Measurements from ENCODE around the gene FOXL3.

FOXL3 gene

DNA sequence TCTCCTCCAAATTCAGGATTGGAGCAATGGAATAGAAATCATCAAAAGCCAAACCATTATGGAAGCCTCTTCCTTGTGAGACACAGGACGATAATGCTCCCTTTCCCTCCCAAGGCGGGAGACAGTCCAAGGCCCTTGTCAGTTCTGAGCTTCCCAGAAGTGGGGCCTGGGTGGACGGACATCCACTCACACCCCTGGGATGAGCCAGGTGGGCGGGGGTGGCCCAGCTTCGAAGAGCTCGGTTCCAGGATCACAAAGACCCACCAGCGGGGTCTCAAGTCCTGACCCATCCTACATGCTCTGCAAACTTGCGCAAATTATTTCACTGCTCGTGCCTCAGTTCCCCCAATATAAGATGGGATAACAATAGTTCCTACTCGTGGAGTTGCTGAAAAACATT lies 10.1 kb upstream of the FOXL3 start:
- H3K4me1 ChIP-seq (ENCODE audit: control insufficient read depth, low read length): no peaks in the 10 kb centered on the region
- no peak overlapping the region for H3K4me3 ChIP-seq (ENCODE audit: low read length)
- H3K4me2 ChIP-seq (ENCODE audit: low read length): no peak overlapping the region
- TF ChIP-seq, protein P1, sequence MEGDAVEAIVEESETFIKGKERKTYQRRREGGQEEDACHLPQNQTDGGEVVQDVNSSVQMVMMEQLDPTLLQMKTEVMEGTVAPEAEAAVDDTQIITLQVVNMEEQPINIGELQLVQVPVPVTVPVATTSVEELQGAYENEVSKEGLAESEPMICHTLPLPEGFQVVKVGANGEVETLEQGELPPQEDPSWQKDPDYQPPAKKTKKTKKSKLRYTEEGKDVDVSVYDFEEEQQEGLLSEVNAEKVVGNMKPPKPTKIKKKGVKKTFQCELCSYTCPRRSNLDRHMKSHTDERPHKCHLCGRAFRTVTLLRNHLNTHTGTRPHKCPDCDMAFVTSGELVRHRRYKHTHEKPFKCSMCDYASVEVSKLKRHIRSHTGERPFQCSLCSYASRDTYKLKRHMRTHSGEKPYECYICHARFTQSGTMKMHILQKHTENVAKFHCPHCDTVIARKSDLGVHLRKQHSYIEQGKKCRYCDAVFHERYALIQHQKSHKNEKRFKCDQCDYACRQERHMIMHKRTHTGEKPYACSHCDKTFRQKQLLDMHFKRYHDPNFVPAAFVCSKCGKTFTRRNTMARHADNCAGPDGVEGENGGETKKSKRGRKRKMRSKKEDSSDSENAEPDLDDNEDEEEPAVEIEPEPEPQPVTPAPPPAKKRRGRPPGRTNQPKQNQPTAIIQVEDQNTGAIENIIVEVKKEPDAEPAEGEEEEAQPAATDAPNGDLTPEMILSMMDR (IDR thresholded peaks at IDR 0.05; ENCODE audit: low read depth, low read length, poor library complexity, severe bottlenecking): no peak
- no peak for TF ChIP-seq EZH2phosphoT487 (IDR thresholded peaks at IDR 0.05; ENCODE audit: borderline replicate concordance, low read length)
- no peaks in the 10 kb centered on the region for H3K9me2 ChIP-seq (replicated peaks; ENCODE audit: control insufficient read depth, low read length)
- H3K36me3 ChIP-seq (ENCODE audit: control insufficient read depth, low read length): no peaks in the 10 kb centered on the region
- no peaks in the 10 kb centered on the region for H4K20me1 ChIP-seq (ENCODE audit: control insufficient read depth, insufficient read depth, low read depth, low read length)
- no peak overlapping the region for H3K27ac ChIP-seq (ENCODE audit: low read depth, low read length)
- H3K79me2 ChIP-seq (ENCODE audit: control insufficient read depth, low read length): no peaks in the 10 kb centered on the region
- no peaks in the 10 kb centered on the region for H3F3A ChIP-seq (ENCODE audit: control insufficient read depth, insufficient read depth)
- no peaks in the 10 kb centered on the region for H3K27me3 ChIP-seq (ENCODE audit: control insufficient read depth, low read length)
- H3K9me3 ChIP-seq (ENCODE audit: control insufficient read depth, insufficient read depth, low read length): peaks cover 41% of the 10 kb centered on the region

DNA sequence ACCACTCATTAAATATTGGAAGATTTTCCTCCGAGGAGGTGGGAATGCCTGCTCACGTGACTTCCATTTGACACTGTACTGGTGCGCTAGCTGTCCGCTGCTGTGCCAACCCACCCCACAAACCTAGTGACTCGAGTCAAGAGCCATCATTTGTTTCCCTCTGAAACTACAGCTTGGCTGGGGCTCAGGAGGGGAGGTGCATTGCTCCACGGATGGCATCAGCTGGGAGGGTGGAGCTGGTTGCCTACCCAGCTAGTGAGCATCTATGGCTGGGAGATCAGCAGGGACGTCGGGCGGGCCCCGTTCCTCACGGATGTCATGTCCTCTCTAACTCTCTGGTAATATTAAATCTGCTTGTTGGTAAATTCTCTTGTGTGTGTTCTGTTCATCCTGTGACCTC lies 9.5 kb upstream of the FOXL3 start:
- Histone ChIP-seq H3K4me2 (ENCODE audit: low read length) (no peak overlapping the region), H3K4me1 (ENCODE audit: control insufficient read depth, low read length) (no peaks in the 10 kb centered on the region), H3K9me3 (ENCODE audit: control insufficient read depth, insufficient read depth, low read length) (peaks cover 46% of the 10 kb centered on the region), H3F3A (ENCODE audit: control insufficient read depth, insufficient read depth) (no peaks in the 10 kb centered on the region), H3K9me2 (replicated peaks; ENCODE audit: control insufficient read depth, low read length) (no peaks in the 10 kb centered on the region), H4K20me1 (ENCODE audit: control insufficient read depth, insufficient read depth, low read depth, low read length) (no peaks in the 10 kb centered on the region), H3K36me3 (ENCODE audit: control insufficient read depth, low read length) (no peaks in the 10 kb centered on the region), H3K79me2 (ENCODE audit: control insufficient read depth, low read length) (no peaks in the 10 kb centered on the region), H3K27me3 (ENCODE audit: control insufficient read depth, low read length) (no peaks in the 10 kb centered on the region), H3K27ac (ENCODE audit: low read depth, low read length) (no peak overlapping the region), H3K4me3 (ENCODE audit: low read length) (no peak overlapping the region)
- TF ChIP-seq, protein P1 (IDR thresholded peaks at IDR 0.05; ENCODE audit: low read depth, low read length, poor library complexity, severe bottlenecking): no peak
- TF ChIP-seq EZH2phosphoT487 (IDR thresholded peaks at IDR 0.05; ENCODE audit: borderline replicate concordance, low read length): no peak

DNA sequence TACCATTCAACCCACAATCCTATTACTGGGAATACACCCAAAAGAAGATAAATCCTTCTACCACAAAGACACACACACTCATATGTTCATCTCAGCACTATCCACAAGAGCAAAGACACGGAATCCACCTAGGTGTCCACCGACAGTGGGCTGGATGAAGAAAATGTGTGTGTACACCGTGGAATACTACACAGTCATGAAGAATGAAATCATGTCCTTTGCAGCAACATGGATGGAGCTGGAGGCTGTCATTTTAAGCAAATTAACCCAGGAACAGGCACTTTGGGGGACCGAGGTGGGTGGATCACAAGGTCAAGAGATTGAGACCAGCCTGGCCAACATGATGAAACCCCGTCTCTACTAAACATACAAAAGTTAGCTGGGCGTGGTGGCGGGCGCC lies 8.3 kb upstream of the FOXL3 start:
- H4K20me1 ChIP-seq (ENCODE audit: control insufficient read depth, insufficient read depth, low read depth, low read length): no peaks in the 10 kb centered on the region
- no peaks in the 10 kb centered on the region for H3K36me3 ChIP-seq (ENCODE audit: control insufficient read depth, low read length)
- no peaks in the 10 kb centered on the region for H3K79me2 ChIP-seq (ENCODE audit: control insufficient read depth, low read length)
- H3K4me3 ChIP-seq (ENCODE audit: low read length): no peak overlapping the region
- H3K27me3 ChIP-seq (ENCODE audit: control insufficient read depth, low read length): no peaks in the 10 kb centered on the region
- no peak overlapping the region for H3K4me2 ChIP-seq (ENCODE audit: low read length)
- H3K27ac ChIP-seq (ENCODE audit: low read depth, low read length): no peak overlapping the region
- H3K9me3 ChIP-seq (ENCODE audit: control insufficient read depth, insufficient read depth, low read length): peaks cover 35% of the 10 kb centered on the region
- TF ChIP-seq, protein P1 (IDR thresholded peaks at IDR 0.05; ENCODE audit: low read depth, low read length, poor library complexity, severe bottlenecking): no peak
- no peak for TF ChIP-seq EZH2phosphoT487 (IDR thresholded peaks at IDR 0.05; ENCODE audit: borderline replicate concordance, low read length)
- no peaks in the 10 kb centered on the region for H3K9me2 ChIP-seq (replicated peaks; ENCODE audit: control insufficient read depth, low read length)
- H3K4me1 ChIP-seq (ENCODE audit: control insufficient read depth, low read length): no peaks in the 10 kb centered on the region
- H3F3A ChIP-seq (ENCODE audit: control insufficient read depth, insufficient read depth): no peaks in the 10 kb centered on the region

DNA sequence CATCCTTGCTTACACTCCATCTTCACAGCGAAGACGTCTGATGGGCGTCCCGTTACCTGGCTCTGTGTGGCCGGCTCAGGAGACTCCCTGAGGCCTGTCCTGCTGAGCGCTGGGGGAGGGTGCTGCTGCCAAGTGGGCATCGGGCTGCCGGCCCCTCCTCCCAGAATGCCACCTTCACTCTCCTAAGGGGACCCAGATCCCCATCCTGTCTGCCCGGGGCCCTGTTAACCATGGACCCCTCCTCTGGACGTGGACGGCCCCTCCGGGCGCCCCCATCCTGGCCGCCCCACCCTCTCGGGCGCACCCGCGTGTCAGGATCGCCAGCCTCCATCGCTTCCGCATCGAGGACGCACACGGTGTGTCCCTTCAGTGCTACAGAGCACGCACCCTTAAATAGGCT lies 7.3 kb upstream of the FOXL3 start:
- no peak overlapping the region for H3K4me3 ChIP-seq (ENCODE audit: low read length)
- no peaks in the 10 kb centered on the region for H3K36me3 ChIP-seq (ENCODE audit: control insufficient read depth, low read length)
- H3K9me2 ChIP-seq (replicated peaks; ENCODE audit: control insufficient read depth, low read length): no peaks in the 10 kb centered on the region
- no peak overlapping the region for H3K27ac ChIP-seq (ENCODE audit: low read depth, low read length)
- no peaks in the 10 kb centered on the region for H3F3A ChIP-seq (ENCODE audit: control insufficient read depth, insufficient read depth)
- no peaks in the 10 kb centered on the region for H3K27me3 ChIP-seq (ENCODE audit: control insufficient read depth, low read length)
- peaks cover 37% of the 10 kb centered on the region for H3K9me3 ChIP-seq (ENCODE audit: control insufficient read depth, insufficient read depth, low read length)
- no peaks in the 10 kb centered on the region for H3K79me2 ChIP-seq (ENCODE audit: control insufficient read depth, low read length)
- TF ChIP-seq, protein P1 (IDR thresholded peaks at IDR 0.05; ENCODE audit: low read depth, low read length, poor library complexity, severe bottlenecking): no peak
- no peak for TF ChIP-seq EZH2phosphoT487 (IDR thresholded peaks at IDR 0.05; ENCODE audit: borderline replicate concordance, low read length)
- no peaks in the 10 kb centered on the region for H4K20me1 ChIP-seq (ENCODE audit: control insufficient read depth, insufficient read depth, low read depth, low read length)
- no peak overlapping the region for H3K4me2 ChIP-seq (ENCODE audit: low read length)
- H3K4me1 ChIP-seq (ENCODE audit: control insufficient read depth, low read length): no peaks in the 10 kb centered on the region
